Caco-2 (cell line): ENCODE results near the gene FBXO47. TPM values are rescaled to one million over a fixed set of nuclear protein-coding genes. Genes with fewer than 3 reads are reported as not detected.

Source experiments
- BruUV-seq: library from RNA; stranded (reverse); fragments of 400-500 nt; replicated peaks from 2 replicates; lab custom pipeline; 2021; lab: Mats Ljungman, UMichigan
- CTCF ChIA-PET: fragments of 300-600 bp; sonication (Branson Sonifier 250); formaldehyde crosslinking; loops from one replicate; lab custom pipeline; 2022; ENCODE audit warnings: antibody characterized with exemption; lab: Charles Lee
- POLR2A ChIA-PET: fragments of 300-600 bp; sonication (Branson Sonifier 250); formaldehyde crosslinking; loops from one replicate; lab custom pipeline; 2022; ENCODE audit warnings: antibody characterized with exemption; lab: Charles Lee
- DNase-seq, 2 experiments: peaks; one replicate each; pipeline versions ENCODE4 v3.0.0 to v3.0.0-alpha.2; 2020 to 2022
- H3K27me3 ChIP-seq: replicated peaks from 2 replicates; pipeline ENCODE4 v1.6.0; 2011; ENCODE audit warnings: low read length; ENCODE audit not compliant: control insufficient read depth, insufficient read depth
- H3K36me3 ChIP-seq: 2 replicates; pipeline ENCODE4 v1.5.1; 2011; ENCODE audit warnings: low read length; ENCODE audit not compliant: control insufficient read depth, insufficient read depth
- H3K4me1 ChIP-seq: fragments of 250-450 bp; sonication (Bioruptor Pico); 2 replicates; pipeline ENCODE4 v1.5.1; 2020; ENCODE audit warnings: mild to moderate bottlenecking
- H3K4me3 ChIP-seq: 2 replicates; pipeline ENCODE4 v1.5.1; 2011; ENCODE audit warnings: low read depth, mild to moderate bottlenecking, control low read depth, low read length
- H3K9me3 ChIP-seq: fragments of 250-450 bp; sonication (Bioruptor Pico); 2 replicates; pipeline ENCODE4 v1.5.1; 2020; ENCODE audit warnings: mild to moderate bottlenecking, moderate library complexity
- H3K27ac Mint-ChIP-seq: one replicate; pipeline ENCODE4 v1.8.0; 2022; ENCODE audit warnings: mixed read lengths; ENCODE audit not compliant: unreplicated experiment
- H3K27me3 Mint-ChIP-seq: one replicate; pipeline ENCODE4 v1.8.0; 2022; ENCODE audit warnings: mixed read lengths; ENCODE audit not compliant: insufficient read depth, unreplicated experiment
- H3K36me3 Mint-ChIP-seq: one replicate; pipeline ENCODE4 v1.8.0; 2022; ENCODE audit warnings: mild to moderate bottlenecking, mixed read lengths; ENCODE audit not compliant: insufficient read depth, unreplicated experiment
- H3K4me1 Mint-ChIP-seq: one replicate; pipeline ENCODE4 v1.8.0; 2022; ENCODE audit warnings: low read depth, mixed read lengths; ENCODE audit not compliant: unreplicated experiment
- H3K4me3 Mint-ChIP-seq: one replicate; pipeline ENCODE4 v1.8.0; 2022; ENCODE audit warnings: mild to moderate bottlenecking, moderate library complexity, mixed read lengths; ENCODE audit not compliant: unreplicated experiment
- H3K9me3 Mint-ChIP-seq: one replicate; pipeline ENCODE4 v1.8.0; 2022; ENCODE audit warnings: mixed read lengths; ENCODE audit not compliant: unreplicated experiment
- CTCF ChIP-seq, 2 experiments: fragments of 200-600 bp in 1 of 2; IDR thresholded peaks; 1 replicate in 1 of 2; 2 replicates in 1 of 2; pipeline versions ENCODE4 v1.5.1 to v1.8.0; 2011 to 2022; ENCODE audit warnings: antibody characterized with exemption in 1 of 2, control low read depth in 1 of 2, inconsistent platforms in 1 of 2, low read depth in 1 of 2, low read length in 1 of 2, mild to moderate bottlenecking in 1 of 2, moderate library complexity in 1 of 2; ENCODE audit not compliant: insufficient read depth in 1 of 2, severe bottlenecking in 1 of 2, unreplicated experiment in 1 of 2
- intact Hi-C: fragments of 100-400 bp; cut with micrococcal nuclease; formaldehyde crosslinking; loops from one replicate; pipeline ENCODE4 v1.10.0; 2022; ENCODE audit not compliant: unreplicated experiment
- total RNA-seq: library from RNA; stranded (reverse); gene quantifications from 2 replicates; pipeline ENCODE4 v1.2.3, GENCODE V29; 2022

The FBXO47 gene
- total RNA-seq, 1 experiment from 2014 or later = not detected

DNA sequence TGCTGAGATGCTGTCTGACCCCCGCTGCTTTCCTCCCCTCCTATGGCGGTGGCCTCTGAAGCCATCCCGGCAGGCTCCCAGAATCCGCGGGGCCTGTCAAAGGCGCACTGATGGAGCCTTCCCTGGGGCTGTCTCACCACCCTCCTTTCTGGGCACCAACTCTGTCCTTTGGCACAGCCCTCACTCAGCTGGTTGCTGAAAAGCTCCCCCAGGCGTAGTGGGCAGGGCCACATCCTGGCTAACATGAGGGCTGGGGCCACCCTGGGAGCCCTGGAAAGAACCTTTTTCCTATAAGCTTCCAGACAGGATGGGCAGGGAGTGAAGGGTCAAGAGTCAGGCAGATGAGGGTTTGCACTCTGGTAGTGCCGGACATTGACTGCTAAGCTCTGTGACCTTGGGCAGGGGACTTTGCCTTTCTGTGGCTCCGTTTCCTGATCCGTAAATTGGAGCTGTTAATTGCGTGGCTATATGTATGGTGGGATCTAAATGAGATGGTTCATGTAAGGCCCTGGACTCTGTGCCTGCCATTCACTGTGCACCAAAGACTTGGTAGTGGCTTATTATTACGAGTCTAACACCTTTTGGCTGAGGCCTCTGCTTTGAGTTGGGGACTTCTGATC, 69.4 kb downstream of the FBXO47 start:
- DNase-seq = no peak
- BruUV-seq = no TSS peak
- H3K27me3 ChIP-seq = no peaks in the 10 kb centered on the region
- Mint-ChIP-seq H3K36me3 (peaks cover 64% of the 10 kb centered on the region), H3K4me1 (peaks cover 18% of the 10 kb centered on the region), H3K9me3 (no peaks in the 10 kb centered on the region), H3K27me3 (no peaks in the 10 kb centered on the region), H3K27ac (no peak overlapping the region), H3K4me3 (no peak overlapping the region)
- ChIA-PET POLR2A (no interaction called here), CTCF (no interaction called here)
- H3K36me3 ChIP-seq = peaks cover 1% of the 10 kb centered on the region; the same call in 1 of the 2 replicates
- intact Hi-C loops = no loop called here
- H3K4me3 ChIP-seq = no peak overlapping the region
- no peak for TF ChIP-seq CTCF (IDR thresholded peaks at IDR 0.05; ENCODE audit: insufficient read depth in 1 of 2, low read depth in 1 of 2, low read length in 1 of 2, severe bottlenecking in 1 of 2, unreplicated experiment in 1 of 2)
- H3K9me3 ChIP-seq = no peaks in the 10 kb centered on the region
- peaks cover 22% of the 10 kb centered on the region for H3K4me1 ChIP-seq

GRCh38 chr17:38897176-38897575, 70.0 kb downstream of the FBXO47 start:
- Mint-ChIP-seq H3K4me3 (no peak overlapping the region), H3K27me3 (no peaks in the 10 kb centered on the region), H3K4me1 (peaks cover 18% of the 10 kb centered on the region), H3K27ac (no peak overlapping the region), H3K9me3 (no peaks in the 10 kb centered on the region), H3K36me3 (peaks cover 69% of the 10 kb centered on the region)
- ChIA-PET POLR2A (no interaction called here), CTCF (no interaction called here)
- Histone ChIP-seq H3K36me3 (peaks cover 1% of the 10 kb centered on the region; the same call in 1 of the 2 replicates), H3K4me1 (peaks cover 22% of the 10 kb centered on the region), H3K9me3 (no peaks in the 10 kb centered on the region), H3K4me3 (no peak overlapping the region), H3K27me3 (no peaks in the 10 kb centered on the region)
- no TSS peak for BruUV-seq
- intact Hi-C loops = no loop called here
- no peak for TF ChIP-seq CTCF (IDR thresholded peaks at IDR 0.05; ENCODE audit: insufficient read depth in 1 of 2, low read depth in 1 of 2, low read length in 1 of 2, severe bottlenecking in 1 of 2, unreplicated experiment in 1 of 2)
- no peak for DNase-seq

GRCh38 chr17:38896346-38896954, 70.8 kb downstream of the FBXO47 start:
- H3K4me3 Mint-ChIP-seq = no peak overlapping the region
- no TSS peak for BruUV-seq
- no peaks in the 10 kb centered on the region for H3K27me3 ChIP-seq
- peaks cover 76% of the 10 kb centered on the region for H3K36me3 Mint-ChIP-seq
- no peak overlapping the region for H3K27ac Mint-ChIP-seq
- POLR2A ChIA-PET = no interaction called here
- no peaks in the 10 kb centered on the region for H3K9me3 ChIP-seq
- peaks cover 1% of the 10 kb centered on the region; the same call in 1 of the 2 replicates for H3K36me3 ChIP-seq
- no peak for TF ChIP-seq CTCF (IDR thresholded peaks at IDR 0.05; ENCODE audit: insufficient read depth in 1 of 2, low read depth in 1 of 2, low read length in 1 of 2, severe bottlenecking in 1 of 2, unreplicated experiment in 1 of 2)
- H3K4me3 ChIP-seq = no peak overlapping the region
- intact Hi-C loops = no loop called here
- H3K4me1 Mint-ChIP-seq = peaks cover 18% of the 10 kb centered on the region
- H3K4me1 ChIP-seq = peaks cover 22% of the 10 kb centered on the region
- CTCF ChIA-PET = no interaction called here
- H3K9me3 Mint-ChIP-seq = no peaks in the 10 kb centered on the region
- DNase-seq = no peak
- no peaks in the 10 kb centered on the region for H3K27me3 Mint-ChIP-seq
